Hematopoietic multipotent progenitor cell treated with erythropoietin and hydrocortisone succinate and interleukin-3 and kit ligand, for 17 days (in vitro differentiated cells): Measurements from ENCODE around the gene ZBTB1.
A peak's percentile ranks its signal among the peaks of the same experiment; 100 is the strongest.
"Not testable (repeated sequence)": the region's sequence is repeated elsewhere in the genome, so short reads cannot be mapped to it uniquely, and the experiment has no call there.

Experiments
- DNase-seq: peaks from one replicate; pipeline ENCODE4 v3.0.0-alpha.2; 2015; ENCODE audit warnings: low spot score

ZBTB1 gene

GRCh38 chr14:64531567-64531966 lies 27.0 kb downstream of the ZBTB1 start:
- no peak for DNase-seq

- no peak for DNase-seq
Observed at GRCh38 chr14:64536488-64537245, 32.1 kb downstream of the ZBTB1 start.

- DNase-seq = peak; percentile 91
Observed at GRCh38 chr14:64540208-64541202, 35.9 kb downstream of the ZBTB1 start, which contains the start of gene HSPA2. HSPA2 (plus strand) TSS chr14:64540741; CDS start chr14:64540850, 109 bp downstream.

GRCh38 chr14:64541261-64541971 lies 36.8 kb downstream of the ZBTB1 start:
- DNase-seq = no peak

GRCh38 chr14:64541972-64542835 lies 37.6 kb downstream of the ZBTB1 start:
- DNase-seq = peak; percentile 41

- DNase-seq = no peak
Observed at GRCh38 chr14:64542836-64543201, 38.2 kb downstream of the ZBTB1 start.

GRCh38 chr14:64544607-64545312 lies 40.2 kb downstream of the ZBTB1 start:
- DNase-seq = no peak

- DNase-seq = no peak
Observed at GRCh38 chr14:64549016-64549415, 44.4 kb downstream of the ZBTB1 start.

GRCh38 chr14:64549791-64550620 lies 45.4 kb downstream of the ZBTB1 start, which contains the start of gene PPP1R36:
PPP1R36 (plus strand) TSS chr14:64549961; CDS start chr14:64549998, 37 bp downstream.
- no peak for DNase-seq

- no peak for DNase-seq
Observed at GRCh38 chr14:64550621-64551333, 46.2 kb downstream of the ZBTB1 start.

- no peak for DNase-seq
Observed at GRCh38 chr14:64554556-64554955, 50.0 kb downstream of the ZBTB1 start.

GRCh38 chr14:64556526-64556925 lies 52.0 kb downstream of the ZBTB1 start:
- no peak for DNase-seq

GRCh38 chr14:64558216-64558615 lies 53.6 kb downstream of the ZBTB1 start:
- not testable (repeated sequence) for DNase-seq

GRCh38 chr14:64561631-64562030 lies 57.1 kb downstream of the ZBTB1 start:
- no peak for DNase-seq

- no peak for DNase-seq
Observed at GRCh38 chr14:64562436-64562835, 57.9 kb downstream of the ZBTB1 start.

GRCh38 chr14:64563696-64564095 lies 59.1 kb downstream of the ZBTB1 start:
- no peak for DNase-seq

- no peak for DNase-seq
Observed at GRCh38 chr14:64566651-64567122, 62.1 kb downstream of the ZBTB1 start.

GRCh38 chr14:64569138-64569631 lies 64.6 kb downstream of the ZBTB1 start:
- no peak for DNase-seq

GRCh38 chr14:64569646-64570045 lies 65.1 kb downstream of the ZBTB1 start:
- not testable (repeated sequence) for DNase-seq
